T-helper 2 cell treated with Interferon-gamma antibody and Interleukin-4, amounts not matched to agents 5 μg/mL and 100 μg/mL, for 36 hours (primary cell): ENCODE results near the gene WFDC2.
A peak's percentile ranks its signal among the peaks of the same experiment; 100 is the strongest.
"Not testable (repeated sequence)": the region's sequence is repeated elsewhere in the genome, so short reads cannot be mapped to it uniquely, and the experiment has no call there.

ENCODE experiments used
- DNase-seq: peaks from one replicate; pipeline ENCODE4 v3.0.0; 2021; ENCODE audit warnings: low spot score
- H3K27ac Mint-ChIP-seq: one replicate; pipeline ENCODE4 v1.8.0; 2021; ENCODE audit warnings: mild to moderate bottlenecking, mixed read lengths
- H3K27me3 Mint-ChIP-seq: one replicate; pipeline ENCODE4 v1.8.0; 2021; ENCODE audit warnings: low read depth, mixed read lengths
- H3K36me3 Mint-ChIP-seq: one replicate; pipeline ENCODE4 v1.8.0; 2021; ENCODE audit warnings: low read depth, mixed read lengths
- H3K4me1 Mint-ChIP-seq: one replicate; pipeline ENCODE4 v1.8.0; 2021; ENCODE audit warnings: low read depth, mixed read lengths
- H3K4me3 Mint-ChIP-seq: one replicate; pipeline ENCODE4 v1.8.0; 2022; ENCODE audit warnings: mild to moderate bottlenecking, moderate library complexity, mixed read lengths
- H3K9me3 Mint-ChIP-seq: one replicate; pipeline ENCODE4 v1.8.0; 2021; ENCODE audit warnings: mixed read lengths

WFDC2 gene

DNA sequence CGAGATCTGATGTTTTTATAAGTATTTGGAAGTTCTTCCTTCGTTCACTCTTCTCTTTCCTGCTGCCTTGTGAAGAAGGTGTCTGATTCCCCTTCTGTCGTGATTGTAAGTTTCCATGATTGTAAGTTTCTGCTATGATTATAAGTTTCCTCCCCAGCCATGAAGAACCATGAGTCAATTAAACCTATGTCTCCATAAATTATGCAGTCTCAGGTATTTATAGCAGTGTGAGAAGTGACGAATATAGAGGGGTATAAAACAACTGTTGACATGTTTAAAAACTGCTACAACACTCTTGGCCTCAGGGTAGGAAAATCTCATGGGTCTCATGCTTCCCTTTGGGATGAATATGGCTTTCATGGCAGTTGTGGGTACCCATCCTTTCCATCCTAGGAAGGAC is 5.8 kb upstream of the WFDC2 start:
- Mint-ChIP-seq H3K27me3 (peaks cover 18% of the 10 kb centered on the region), H3K9me3 (no peaks in the 10 kb centered on the region), H3K36me3 (no peaks in the 10 kb centered on the region), H3K27ac (no peak overlapping the region), H3K4me3 (no peak overlapping the region), H3K4me1 (no peaks in the 10 kb centered on the region)
- DNase-seq = no peak

DNA sequence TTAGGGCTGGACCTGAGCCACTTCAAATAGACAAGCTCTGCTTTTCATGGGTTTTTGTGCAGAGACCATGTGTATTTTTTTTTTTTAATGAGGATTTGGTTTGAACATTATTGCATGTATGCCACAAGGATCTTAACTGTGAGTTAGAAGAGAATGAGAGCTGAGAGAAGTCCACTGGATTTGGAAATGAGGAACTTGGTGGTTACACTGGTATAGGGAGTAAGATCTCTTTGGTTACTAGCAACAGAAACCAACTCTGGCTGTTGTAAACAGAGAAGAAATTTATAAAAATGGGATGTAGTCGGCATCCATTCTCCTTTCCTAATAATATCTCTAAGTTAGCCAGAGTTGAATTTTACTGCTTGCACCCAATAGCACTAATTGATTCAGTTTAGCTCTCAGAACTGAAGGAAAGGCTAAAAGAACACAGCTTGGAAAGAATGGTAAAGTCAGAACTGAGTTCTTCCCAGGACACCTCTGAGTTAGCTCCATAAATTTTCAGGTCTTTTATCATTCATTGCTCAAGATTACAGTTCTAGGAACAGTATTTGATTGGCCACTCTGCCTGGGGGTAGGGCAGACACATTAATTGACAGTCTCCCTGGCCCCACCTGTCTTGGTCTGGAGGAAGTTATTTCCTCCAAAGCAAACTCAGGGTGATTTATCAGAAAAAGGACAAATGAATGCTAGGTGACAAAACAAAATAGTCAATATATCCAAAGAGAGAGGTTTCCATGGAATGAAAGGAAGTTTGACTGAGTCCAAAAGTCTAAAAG is 3.9 kb upstream of the WFDC2 start:
- Mint-ChIP-seq H3K27ac (no peak overlapping the region), H3K4me3 (no peak overlapping the region), H3K36me3 (no peaks in the 10 kb centered on the region), H3K27me3 (peaks cover 32% of the 10 kb centered on the region), H3K4me1 (no peaks in the 10 kb centered on the region), H3K9me3 (no peaks in the 10 kb centered on the region)
- no peak for DNase-seq

DNA sequence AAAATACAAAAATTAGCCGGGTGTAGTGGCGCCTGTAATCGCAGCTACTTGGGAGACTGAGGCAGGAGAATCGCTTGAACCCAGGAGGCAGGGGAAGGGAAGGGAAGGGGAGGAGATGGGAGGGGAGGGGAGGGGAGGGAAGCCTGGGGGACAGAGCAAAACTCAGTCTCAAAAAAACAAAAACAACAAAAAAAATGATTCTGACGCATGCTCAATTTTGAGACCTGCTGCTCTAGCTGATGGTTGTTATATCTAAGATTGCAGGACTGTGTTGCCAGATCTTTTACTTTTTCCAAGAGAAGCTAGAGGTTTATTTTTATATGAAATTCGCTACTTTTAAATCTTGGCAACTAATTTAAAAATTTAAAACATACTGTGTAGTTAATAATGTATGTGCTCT is 2.4 kb upstream of the WFDC2 start:
- peaks cover 44% of the 10 kb centered on the region for H3K27me3 Mint-ChIP-seq
- no peak for DNase-seq
- H3K4me3 Mint-ChIP-seq = no peak overlapping the region
- H3K27ac Mint-ChIP-seq = no peak overlapping the region
- no peaks in the 10 kb centered on the region for H3K9me3 Mint-ChIP-seq
- H3K4me1 Mint-ChIP-seq = no peaks in the 10 kb centered on the region
- no peaks in the 10 kb centered on the region for H3K36me3 Mint-ChIP-seq

DNA sequence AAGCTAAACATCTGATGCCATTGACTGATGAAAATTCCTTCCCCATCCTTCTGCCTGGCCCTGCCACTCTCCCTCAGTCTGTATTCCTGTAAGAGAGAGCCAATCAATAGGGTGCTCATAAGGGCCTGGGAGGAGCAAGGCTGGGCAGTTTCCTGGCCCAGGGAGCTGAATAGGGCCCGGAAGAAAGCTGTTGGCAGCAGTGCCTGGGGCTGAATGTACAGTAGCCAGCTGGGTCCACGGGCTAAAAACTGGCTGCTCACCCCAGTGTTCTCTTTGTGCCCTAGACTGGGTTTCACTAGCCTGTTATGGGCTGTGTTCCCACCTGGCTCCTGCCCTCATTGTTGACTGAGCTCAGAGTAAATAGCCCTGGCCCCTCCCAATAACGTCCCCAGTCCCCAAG is 1.7 kb upstream of the WFDC2 start:
- H3K4me3 Mint-ChIP-seq = no peak overlapping the region
- H3K27me3 Mint-ChIP-seq = peaks cover 44% of the 10 kb centered on the region

DNA sequence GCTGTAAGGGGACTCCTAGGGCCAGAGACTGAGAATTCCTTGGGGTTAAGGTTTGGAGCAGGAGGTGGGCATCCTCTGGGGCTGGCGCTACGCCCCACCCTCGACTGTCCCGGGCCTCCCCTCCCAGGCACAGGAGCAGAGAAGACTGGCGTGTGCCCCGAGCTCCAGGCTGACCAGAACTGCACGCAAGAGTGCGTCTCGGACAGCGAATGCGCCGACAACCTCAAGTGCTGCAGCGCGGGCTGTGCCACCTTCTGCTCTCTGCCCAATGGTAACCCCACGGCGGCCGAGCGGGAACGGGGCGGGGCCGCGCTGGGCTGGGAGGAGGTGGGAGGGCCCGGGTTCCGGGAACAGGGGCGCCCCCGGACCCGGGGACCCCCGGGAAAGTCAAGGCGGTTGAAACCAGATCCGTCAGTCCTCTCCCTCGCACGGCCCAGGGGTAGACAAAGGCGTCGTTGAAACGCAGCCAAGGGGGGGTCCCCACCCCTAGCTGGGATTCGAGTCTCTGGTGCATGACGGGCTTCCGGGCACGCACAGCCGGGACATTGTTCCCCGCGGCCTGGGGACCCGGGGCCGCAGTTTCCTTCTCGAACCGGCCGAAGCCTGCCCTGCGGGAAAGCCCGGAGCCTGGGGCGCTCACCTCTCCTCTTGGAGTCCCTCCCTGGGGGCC is 844 bp downstream of the WFDC2 start:
- H3K36me3 Mint-ChIP-seq = no peaks in the 10 kb centered on the region
- no peak for DNase-seq
- peak overlapping the region; percentile 19 for H3K4me3 Mint-ChIP-seq
- H3K9me3 Mint-ChIP-seq = no peaks in the 10 kb centered on the region
- no peak overlapping the region for H3K27ac Mint-ChIP-seq
- H3K4me1 Mint-ChIP-seq = no peaks in the 10 kb centered on the region
- peaks cover 44% of the 10 kb centered on the region for H3K27me3 Mint-ChIP-seq

More for the DNA sequence above, 1.7 kb upstream of the WFDC2 start:
- Mint-ChIP-seq H3K27ac (no peak overlapping the region), H3K36me3 (no peaks in the 10 kb centered on the region), H3K4me1 (no peaks in the 10 kb centered on the region), H3K9me3 (no peaks in the 10 kb centered on the region)
- DNase-seq = no peak

DNA sequence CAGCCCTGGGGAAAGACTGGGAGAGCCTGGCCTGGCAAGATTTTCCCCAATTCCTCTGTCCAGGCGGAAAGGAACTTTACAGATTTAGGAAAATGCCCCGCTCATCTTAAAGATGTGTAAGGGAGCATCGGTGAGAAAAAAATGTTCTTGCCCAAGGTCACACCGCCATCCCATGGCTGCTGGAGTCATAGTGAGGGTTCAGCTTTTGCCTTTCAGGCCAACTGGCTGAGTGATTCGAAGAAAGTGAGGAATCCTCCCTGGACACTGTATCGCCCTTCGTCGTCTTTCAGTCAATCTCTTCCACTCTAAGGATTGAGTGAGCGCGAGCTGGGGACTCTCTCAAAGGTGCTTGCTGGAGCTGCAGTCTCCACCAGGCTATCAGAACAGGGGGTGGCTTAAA is 1.4 kb downstream of the WFDC2 start:
- Mint-ChIP-seq H3K27me3 (peaks cover 44% of the 10 kb centered on the region), H3K36me3 (no peaks in the 10 kb centered on the region), H3K27ac (no peak overlapping the region), H3K4me3 (peak overlapping the region; percentile 21), H3K4me1 (no peaks in the 10 kb centered on the region), H3K9me3 (no peaks in the 10 kb centered on the region)
- DNase-seq = no peak

DNA sequence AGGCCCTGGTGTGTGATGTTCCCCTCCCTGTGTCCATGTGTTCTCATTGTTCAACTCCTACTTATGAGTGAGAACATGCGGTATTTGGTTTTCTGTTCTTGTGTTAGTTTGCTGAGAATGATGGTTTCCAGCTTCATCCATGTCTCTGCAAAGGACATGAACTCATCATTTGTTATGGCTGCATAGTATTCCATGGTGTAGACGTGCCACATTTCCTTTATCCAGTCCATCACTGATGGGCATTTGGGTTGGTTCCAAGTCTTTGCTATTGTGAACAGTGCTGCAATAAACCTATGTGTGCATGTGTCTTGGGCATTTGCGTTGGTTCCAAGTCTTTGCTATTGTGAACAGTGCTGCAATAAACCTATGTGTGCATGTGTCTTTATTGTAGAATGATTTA is 2.7 kb downstream of the WFDC2 start:
- H3K36me3 Mint-ChIP-seq, H3K4me3 Mint-ChIP-seq, H3K9me3 Mint-ChIP-seq, DNase-seq, H3K27ac Mint-ChIP-seq, H3K4me1 Mint-ChIP-seq: not testable (repeated sequence)
- H3K27me3 Mint-ChIP-seq = peaks cover 36% of the 10 kb centered on the region

DNA sequence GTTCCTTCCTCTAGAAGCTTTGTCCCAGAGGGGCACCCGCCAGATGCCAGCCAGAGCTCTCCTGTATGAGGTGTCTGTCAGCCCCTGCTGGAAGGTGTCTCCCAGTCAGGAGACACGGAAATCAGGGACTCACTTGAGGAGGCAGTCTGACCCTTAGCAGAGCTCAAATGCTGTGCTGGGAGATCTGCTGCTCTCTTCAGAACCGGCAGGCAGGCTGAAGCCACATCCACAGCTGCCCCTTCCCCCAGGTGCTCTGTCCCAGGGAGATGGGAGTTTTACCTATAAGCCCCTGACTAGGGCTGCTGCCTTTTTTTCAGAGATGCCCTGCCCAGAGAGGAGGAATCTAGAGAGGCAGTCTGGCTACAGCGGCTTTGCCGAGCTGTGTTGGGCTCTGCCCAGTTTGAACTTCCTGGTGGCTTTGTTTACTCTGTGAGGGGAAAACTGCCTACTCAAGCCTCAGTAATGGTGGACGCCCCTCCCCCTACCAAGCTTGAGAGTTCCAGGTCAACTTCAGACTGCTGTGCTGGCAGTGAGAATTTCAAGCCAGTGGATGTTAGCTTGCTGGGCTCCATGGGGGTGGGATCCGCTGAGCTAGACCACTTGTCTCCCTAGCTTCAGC is 8.1 kb downstream of the WFDC2 start:
- not testable (repeated sequence) for H3K4me3 Mint-ChIP-seq, DNase-seq, H3K9me3 Mint-ChIP-seq, H3K4me1 Mint-ChIP-seq, H3K27ac Mint-ChIP-seq, H3K36me3 Mint-ChIP-seq
- peaks cover 12% of the 10 kb centered on the region for H3K27me3 Mint-ChIP-seq

DNA sequence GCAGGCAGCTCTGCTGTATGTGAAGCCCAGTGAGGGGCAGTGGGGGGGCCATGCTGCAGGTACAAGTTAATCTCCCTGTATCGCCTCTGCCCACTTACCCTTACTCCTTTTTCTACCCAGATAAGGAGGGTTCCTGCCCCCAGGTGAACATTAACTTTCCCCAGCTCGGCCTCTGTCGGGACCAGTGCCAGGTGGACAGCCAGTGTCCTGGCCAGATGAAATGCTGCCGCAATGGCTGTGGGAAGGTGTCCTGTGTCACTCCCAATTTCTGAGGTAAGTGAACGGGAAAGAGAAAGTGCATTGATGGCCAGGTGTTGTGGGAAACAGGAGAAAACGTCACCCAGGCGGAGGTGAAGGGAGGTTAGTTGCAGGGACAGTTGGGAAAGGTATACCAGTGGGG is 10.3 kb downstream of the WFDC2 start:
- Mint-ChIP-seq H3K27me3 (peaks cover 28% of the 10 kb centered on the region), H3K9me3 (no peaks in the 10 kb centered on the region), H3K4me1 (no peaks in the 10 kb centered on the region), H3K27ac (no peak overlapping the region), H3K4me3 (no peak overlapping the region), H3K36me3 (no peaks in the 10 kb centered on the region)
- DNase-seq = no peak

DNA sequence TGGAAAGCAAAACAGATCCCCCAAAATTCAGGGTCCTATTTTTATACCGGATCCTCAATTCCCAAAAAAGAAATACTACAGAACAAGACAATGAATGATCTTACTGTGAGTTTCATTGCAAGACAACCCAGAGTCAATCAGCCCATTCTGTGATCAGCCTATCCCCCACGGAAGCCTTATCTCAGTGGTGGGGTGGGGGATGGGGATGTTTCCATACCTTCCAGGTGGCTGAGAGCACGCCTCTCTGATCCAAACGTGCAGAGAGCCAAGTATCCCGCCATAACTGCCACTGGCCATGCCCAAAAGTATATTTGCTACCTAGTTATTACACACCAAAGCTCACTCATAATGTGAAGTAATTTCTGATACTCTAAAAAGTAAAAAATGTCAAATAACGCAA is 15.1 kb downstream of the WFDC2 start:
- DNase-seq = no peak
- Mint-ChIP-seq H3K27ac (no peak overlapping the region), H3K4me3 (no peak overlapping the region), H3K27me3 (peaks cover 40% of the 10 kb centered on the region), H3K36me3 (no peaks in the 10 kb centered on the region), H3K9me3 (no peaks in the 10 kb centered on the region), H3K4me1 (no peaks in the 10 kb centered on the region)

DNA sequence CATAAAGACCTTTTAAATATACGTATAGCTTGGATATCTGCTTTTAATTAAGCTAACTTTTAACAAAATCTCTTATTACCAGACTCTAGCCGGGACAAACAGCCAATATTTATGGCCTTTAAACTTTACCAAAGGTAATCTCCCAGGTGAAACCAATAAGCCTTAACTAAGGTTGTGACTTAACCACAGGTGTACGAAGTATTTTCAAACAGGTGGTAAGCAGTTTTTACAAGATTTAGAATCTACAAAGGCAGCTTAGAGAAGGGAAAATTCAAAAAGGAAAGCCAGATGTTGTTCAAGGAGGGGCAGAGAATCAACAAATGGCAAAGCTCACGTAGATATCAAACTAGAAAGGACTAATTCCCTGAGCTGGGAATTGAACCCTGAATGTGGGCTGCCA is 15.8 kb downstream of the WFDC2 start:
- Mint-ChIP-seq H3K4me3 (no peak overlapping the region), H3K27me3 (peaks cover 40% of the 10 kb centered on the region), H3K27ac (no peak overlapping the region), H3K9me3 (no peaks in the 10 kb centered on the region), H3K4me1 (no peaks in the 10 kb centered on the region), H3K36me3 (no peaks in the 10 kb centered on the region)
- no peak for DNase-seq

DNA sequence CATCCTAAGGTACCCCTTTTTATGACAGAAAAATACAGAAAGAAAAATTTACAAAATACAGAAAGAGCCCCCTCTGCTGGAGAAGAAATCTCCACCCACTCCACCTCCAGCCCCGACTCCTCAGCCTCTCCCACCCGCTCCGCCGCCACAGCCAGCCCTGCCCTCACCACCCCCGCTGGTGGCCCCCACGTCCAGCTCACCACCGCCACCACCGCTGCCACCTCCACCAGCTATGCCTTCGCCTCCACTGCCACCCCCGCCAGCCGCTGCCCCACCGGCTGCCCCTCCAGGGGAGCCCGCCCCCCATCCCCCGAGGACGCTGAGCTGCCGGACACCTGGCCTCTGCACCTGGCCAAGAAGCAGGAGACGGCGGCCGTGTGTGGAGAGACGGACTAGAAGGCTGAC is 17.7 kb downstream of the WFDC2 start:
- Mint-ChIP-seq H3K27ac (no peak overlapping the region), H3K36me3 (no peaks in the 10 kb centered on the region), H3K4me1 (no peaks in the 10 kb centered on the region), H3K9me3 (no peaks in the 10 kb centered on the region), H3K27me3 (peaks cover 40% of the 10 kb centered on the region), H3K4me3 (no peak overlapping the region)
- no peak for DNase-seq

DNA sequence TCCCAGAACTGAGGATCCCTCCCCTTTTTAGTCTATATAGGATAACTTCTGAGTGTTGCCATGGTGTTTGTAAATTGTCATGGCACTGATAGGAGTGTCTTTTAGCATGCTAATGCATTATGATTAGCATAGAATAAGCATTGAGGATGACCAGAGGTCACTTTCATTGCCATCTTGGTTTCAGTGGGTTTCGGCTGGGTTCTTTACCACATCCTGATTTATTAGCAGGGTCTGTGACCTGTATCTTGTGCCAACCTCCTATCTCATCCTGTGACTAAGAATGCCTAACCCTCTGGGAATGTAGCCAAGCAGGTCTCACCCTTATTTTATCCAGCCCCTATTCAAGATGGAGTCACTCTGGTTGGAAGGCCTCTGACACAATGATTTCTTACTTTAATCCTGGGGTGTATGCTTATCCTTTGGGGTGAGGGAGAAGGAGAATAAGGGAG is 19.6 kb downstream of the WFDC2 start:
- Mint-ChIP-seq H3K9me3 (no peaks in the 10 kb centered on the region), H3K27me3 (peaks cover 31% of the 10 kb centered on the region), H3K4me1 (no peaks in the 10 kb centered on the region), H3K36me3 (no peaks in the 10 kb centered on the region), H3K4me3 (no peak overlapping the region), H3K27ac (no peak overlapping the region)
- DNase-seq = no peak

DNA sequence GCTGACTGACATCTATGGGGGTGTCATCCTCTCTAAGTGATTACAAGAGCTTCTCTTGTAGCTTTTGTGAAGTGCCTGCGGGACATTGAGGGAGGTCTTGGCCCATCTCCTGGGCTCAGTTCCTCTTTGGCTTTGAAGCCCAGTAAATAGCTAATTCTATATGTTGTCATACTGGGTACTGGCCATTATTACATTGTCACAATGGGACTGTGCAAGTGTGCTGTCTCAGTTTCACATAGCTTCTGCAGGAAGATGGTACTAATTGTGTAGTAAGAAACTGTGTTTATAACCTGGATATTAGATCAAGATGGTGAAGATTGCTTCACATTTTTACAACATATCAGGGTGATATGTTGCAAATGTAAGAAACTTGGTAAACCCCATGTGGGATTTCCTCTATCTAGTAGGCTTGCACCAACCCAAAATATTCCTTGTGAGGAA is 26.0 kb downstream of the WFDC2 start:
- no peak overlapping the region for H3K4me3 Mint-ChIP-seq
- no peak for DNase-seq
- H3K27ac Mint-ChIP-seq = no peak overlapping the region
- H3K36me3 Mint-ChIP-seq = no peaks in the 10 kb centered on the region
- H3K27me3 Mint-ChIP-seq = peaks cover 16% of the 10 kb centered on the region
- H3K4me1 Mint-ChIP-seq = no peaks in the 10 kb centered on the region
- H3K9me3 Mint-ChIP-seq = no peaks in the 10 kb centered on the region
